ENCODE data around the gene NTF3.

DNA sequence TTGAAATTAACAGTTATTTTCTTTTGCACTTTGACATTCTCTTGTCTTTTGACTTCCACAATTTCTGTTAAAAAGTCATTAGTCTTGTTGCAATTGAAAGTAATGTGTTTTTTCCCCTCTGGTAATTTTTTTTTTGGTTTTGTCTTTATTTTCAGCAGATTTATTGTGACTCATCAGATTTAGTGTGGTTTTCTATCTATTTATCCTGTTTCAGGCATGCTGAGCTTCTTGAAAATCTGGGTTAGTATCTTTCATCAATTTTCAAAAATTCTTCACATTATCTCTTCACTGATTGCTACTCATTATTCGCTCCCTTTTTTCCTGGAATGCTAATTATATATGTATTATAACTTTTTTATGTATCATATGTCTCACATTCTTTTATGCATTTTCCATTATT lies 15.3 kb upstream of the NTF3 start:
- TF ChIP-seq, protein P1, sequence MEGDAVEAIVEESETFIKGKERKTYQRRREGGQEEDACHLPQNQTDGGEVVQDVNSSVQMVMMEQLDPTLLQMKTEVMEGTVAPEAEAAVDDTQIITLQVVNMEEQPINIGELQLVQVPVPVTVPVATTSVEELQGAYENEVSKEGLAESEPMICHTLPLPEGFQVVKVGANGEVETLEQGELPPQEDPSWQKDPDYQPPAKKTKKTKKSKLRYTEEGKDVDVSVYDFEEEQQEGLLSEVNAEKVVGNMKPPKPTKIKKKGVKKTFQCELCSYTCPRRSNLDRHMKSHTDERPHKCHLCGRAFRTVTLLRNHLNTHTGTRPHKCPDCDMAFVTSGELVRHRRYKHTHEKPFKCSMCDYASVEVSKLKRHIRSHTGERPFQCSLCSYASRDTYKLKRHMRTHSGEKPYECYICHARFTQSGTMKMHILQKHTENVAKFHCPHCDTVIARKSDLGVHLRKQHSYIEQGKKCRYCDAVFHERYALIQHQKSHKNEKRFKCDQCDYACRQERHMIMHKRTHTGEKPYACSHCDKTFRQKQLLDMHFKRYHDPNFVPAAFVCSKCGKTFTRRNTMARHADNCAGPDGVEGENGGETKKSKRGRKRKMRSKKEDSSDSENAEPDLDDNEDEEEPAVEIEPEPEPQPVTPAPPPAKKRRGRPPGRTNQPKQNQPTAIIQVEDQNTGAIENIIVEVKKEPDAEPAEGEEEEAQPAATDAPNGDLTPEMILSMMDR (IDR thresholded peaks at IDR 0.05; ENCODE audit: borderline replicate concordance, extremely low read depth, low read length, poor library complexity, severe bottlenecking): no peak
- TF ChIP-seq EZH2 (IDR thresholded peaks at IDR 0.05; ENCODE audit: borderline replicate concordance, low read depth, low read length, severe bottlenecking): no peak

Data from DND-41 (cell line).